ENCODE data around the gene CCDC124. TPM values are rescaled to one million over a fixed set of nuclear protein-coding genes. Genes with fewer than 3 reads are reported as not detected.

Gene CCDC124
- total RNA-seq, 1 experiment from 2014 or later: 131 TPM

GRCh38 chr19:17944301-17944700 lies 11.5 kb downstream of the CCDC124 start:
- Histone ChIP-seq H3K36me3 (ENCODE audit: insufficient read depth, low read length, poor library complexity, severe bottlenecking) (no peaks in the 10 kb centered on the region), H3K4me3 (ENCODE audit: low read depth, low read length, poor library complexity, severe bottlenecking) (no peak overlapping the region), H3K9me3 (ENCODE audit: low read depth, low read length, poor library complexity, severe bottlenecking) (no peaks in the 10 kb centered on the region), H3K4me1 (ENCODE audit: insufficient read depth, low read length, poor library complexity, severe bottlenecking) (peaks cover 53% of the 10 kb centered on the region), H3K27ac (ENCODE audit: low read depth, low read length, poor library complexity, severe bottlenecking) (peak overlapping the region; percentile 77), H3K27me3 (replicated peaks; ENCODE audit: insufficient read depth, low read depth, low read length, poor library complexity) (no peaks in the 10 kb centered on the region)
- BruUV-seq (replicated peaks): no TSS peak
- TF ChIP-seq CTCF (conservative IDR thresholded peaks at IDR 0.05; ENCODE audit: low read depth, low read length) (no peak), EZH2 (IDR thresholded peaks at IDR 0.05; ENCODE audit: borderline replicate concordance, low read depth, low read length, poor library complexity, severe bottlenecking) (no peak)
- ChIA-PET CTCF (no interaction called here), POLR2A (ENCODE audit: low non-redundant PET) (no interaction called here)
- intact Hi-C loops (cut with micrococcal nuclease; ENCODE audit: unreplicated experiment): loop anchor here (2.0 kb wide), 1 partner anchor 110 kb away; no protein-coding TSS in a partner anchor
- DNase-seq (ENCODE audit: low spot score): peak; percentile 75

- Histone ChIP-seq H3K27ac (ENCODE audit: low read depth, low read length, poor library complexity, severe bottlenecking) (peak overlapping the region; percentile 31), H3K4me3 (ENCODE audit: low read depth, low read length, poor library complexity, severe bottlenecking) (no peak overlapping the region), H3K27me3 (replicated peaks; ENCODE audit: insufficient read depth, low read depth, low read length, poor library complexity) (no peaks in the 10 kb centered on the region), H3K36me3 (ENCODE audit: insufficient read depth, low read length, poor library complexity, severe bottlenecking) (no peaks in the 10 kb centered on the region), H3K9me3 (ENCODE audit: low read depth, low read length, poor library complexity, severe bottlenecking) (no peaks in the 10 kb centered on the region), H3K4me1 (ENCODE audit: insufficient read depth, low read length, poor library complexity, severe bottlenecking) (peaks cover 71% of the 10 kb centered on the region)
- POLR2A ChIA-PET (ENCODE audit: low non-redundant PET): no interaction called here
- intact Hi-C loops (cut with micrococcal nuclease; ENCODE audit: unreplicated experiment): no loop called here
- CTCF ChIA-PET: interaction anchor here (0.6 to 1.0 kb wide), 4 partner anchors 14 to 138 kb away, joined by 4 to 10 read pairs (median 4); partner anchors contain the start of gene CCDC124
- no TSS peak for BruUV-seq (replicated peaks)
- TF ChIP-seq CTCF (conservative IDR thresholded peaks at IDR 0.05; ENCODE audit: low read depth, low read length) (no peak), EZH2 (IDR thresholded peaks at IDR 0.05; ENCODE audit: borderline replicate concordance, low read depth, low read length, poor library complexity, severe bottlenecking) (no peak)
- DNase-seq (ENCODE audit: low spot score): no peak
Measured at GRCh38 chr19:17946965-17947784, 14.4 kb downstream of the CCDC124 start.

- ChIA-PET POLR2A (ENCODE audit: low non-redundant PET) (no interaction called here), CTCF (interaction anchor here (0.6 to 1.0 kb wide), 5 partner anchors 15 to 640 kb away, joined by 4 to 10 read pairs (median 5); partner anchors contain the start of gene CCDC124)
- Histone ChIP-seq H3K4me3 (ENCODE audit: low read depth, low read length, poor library complexity, severe bottlenecking) (peak overlapping the region; percentile 45), H3K9me3 (ENCODE audit: low read depth, low read length, poor library complexity, severe bottlenecking) (no peaks in the 10 kb centered on the region), H3K4me1 (ENCODE audit: insufficient read depth, low read length, poor library complexity, severe bottlenecking) (peaks cover 70% of the 10 kb centered on the region), H3K27ac (ENCODE audit: low read depth, low read length, poor library complexity, severe bottlenecking) (peak overlapping the region; percentile 78), H3K36me3 (ENCODE audit: insufficient read depth, low read length, poor library complexity, severe bottlenecking) (no peaks in the 10 kb centered on the region), H3K27me3 (replicated peaks; ENCODE audit: insufficient read depth, low read depth, low read length, poor library complexity) (no peaks in the 10 kb centered on the region)
- no peak for TF ChIP-seq EZH2 (IDR thresholded peaks at IDR 0.05; ENCODE audit: borderline replicate concordance, low read depth, low read length, poor library complexity, severe bottlenecking)
- TF ChIP-seq CTCF (conservative IDR thresholded peaks at IDR 0.05; ENCODE audit: low read depth, low read length): no peak
- intact Hi-C loops (cut with micrococcal nuclease; ENCODE audit: unreplicated experiment): no loop called here
- BruUV-seq (replicated peaks): no TSS peak
- peak; percentile 98 for DNase-seq (ENCODE audit: low spot score)
Measured at GRCh38 chr19:17947815-17948513, 15.1 kb downstream of the CCDC124 start.
